ENCODE measurements around the gene SARNP.
"Not testable (repeated sequence)": the region's sequence is repeated elsewhere in the genome, so short reads cannot be mapped to it uniquely, and the experiment has no call there.

GRCh38 chr12:55866454-55867004 lies 49.0 kb upstream of the SARNP start:
- TF ChIP-seq EP300 (IDR thresholded peaks at IDR 0.05; ENCODE audit: borderline replicate concordance in 1 of 2, low read depth in 1 of 2, low read length in 1 of 2); CTCF (IDR thresholded peaks at IDR 0.05); JUND (IDR thresholded peaks at IDR 0.05); USF2 (IDR thresholded peaks at IDR 0.05; ENCODE audit: borderline replicate concordance, low read depth, low read length); ZBTB33 (IDR thresholded peaks at IDR 0.05; ENCODE audit: borderline replicate concordance, low read depth); SIN3A (IDR thresholded peaks at IDR 0.05; ENCODE audit: borderline replicate concordance, low read depth, low read length); REST (IDR thresholded peaks at IDR 0.05; ENCODE audit: low read depth, low read length); GATA2 (CRISPR knock-in tag; IDR thresholded peaks at IDR 0.05); POLR2AphosphoS5 (IDR thresholded peaks at IDR 0.05; ENCODE audit: low read depth, low read length); MAX (IDR thresholded peaks at IDR 0.05; ENCODE audit: low read depth); NFIC (IDR thresholded peaks at IDR 0.05; ENCODE audit: borderline replicate concordance); RXRA (IDR thresholded peaks at IDR 0.05; ENCODE audit: borderline replicate concordance, low read depth); IRF3 (IDR thresholded peaks at IDR 0.05; ENCODE audit: low read depth, low read length): not testable (repeated sequence)

All from SK-N-SH (cell line).